Renal cortex interstitium (tissue), 11 donors: ENCODE results near the gene SORCS2. TPM values are rescaled to one million over a fixed set of nuclear protein-coding genes. Genes with fewer than 3 reads are reported as not detected.

ENCODE experiments used
- DNase-seq, 11 donors: peaks; one replicate each; pipeline ENCODE4 v3.0.0-alpha.2; 2013; ENCODE audit warnings: low read depth in 9 of 11, low spot score in 4 of 11; ENCODE audit errors: extremely low read depth in 1 of 11
- polyA plus RNA-seq, 3 donors: library from polyadenylated mRNA; unstranded; fragments of 120-200 nt; gene quantifications; one replicate each; pipeline ENCODE4 v1.2.1, GENCODE V29; 2013; ENCODE audit not compliant: insufficient read length in 3 of 3

SORCS2 gene
- polyA plus RNA-seq, 3 donors = 8.3 to 13.3 (median 9.9) TPM

DNA sequence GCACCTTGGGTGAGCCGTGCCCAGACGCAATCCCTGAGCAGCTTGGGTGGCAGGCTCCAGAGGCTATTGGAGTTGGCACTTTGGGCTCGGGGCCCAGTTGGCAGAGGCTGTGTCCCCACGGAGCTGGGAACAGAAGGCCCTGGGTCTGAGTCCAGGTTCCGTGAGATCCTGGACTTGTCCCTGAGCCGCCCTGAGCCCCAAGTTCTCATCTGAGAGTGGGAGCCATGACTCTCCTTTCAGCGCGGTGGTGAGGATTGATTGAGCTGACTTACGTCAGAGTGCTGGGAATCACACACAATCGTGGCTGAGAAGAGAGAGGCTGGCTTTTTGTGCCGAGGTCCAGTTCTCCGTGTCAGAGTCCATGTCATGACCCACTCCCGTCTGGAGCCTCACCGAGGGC lies 144.4 kb downstream of the SORCS2 start:
- DNase-seq = no peak

DNA sequence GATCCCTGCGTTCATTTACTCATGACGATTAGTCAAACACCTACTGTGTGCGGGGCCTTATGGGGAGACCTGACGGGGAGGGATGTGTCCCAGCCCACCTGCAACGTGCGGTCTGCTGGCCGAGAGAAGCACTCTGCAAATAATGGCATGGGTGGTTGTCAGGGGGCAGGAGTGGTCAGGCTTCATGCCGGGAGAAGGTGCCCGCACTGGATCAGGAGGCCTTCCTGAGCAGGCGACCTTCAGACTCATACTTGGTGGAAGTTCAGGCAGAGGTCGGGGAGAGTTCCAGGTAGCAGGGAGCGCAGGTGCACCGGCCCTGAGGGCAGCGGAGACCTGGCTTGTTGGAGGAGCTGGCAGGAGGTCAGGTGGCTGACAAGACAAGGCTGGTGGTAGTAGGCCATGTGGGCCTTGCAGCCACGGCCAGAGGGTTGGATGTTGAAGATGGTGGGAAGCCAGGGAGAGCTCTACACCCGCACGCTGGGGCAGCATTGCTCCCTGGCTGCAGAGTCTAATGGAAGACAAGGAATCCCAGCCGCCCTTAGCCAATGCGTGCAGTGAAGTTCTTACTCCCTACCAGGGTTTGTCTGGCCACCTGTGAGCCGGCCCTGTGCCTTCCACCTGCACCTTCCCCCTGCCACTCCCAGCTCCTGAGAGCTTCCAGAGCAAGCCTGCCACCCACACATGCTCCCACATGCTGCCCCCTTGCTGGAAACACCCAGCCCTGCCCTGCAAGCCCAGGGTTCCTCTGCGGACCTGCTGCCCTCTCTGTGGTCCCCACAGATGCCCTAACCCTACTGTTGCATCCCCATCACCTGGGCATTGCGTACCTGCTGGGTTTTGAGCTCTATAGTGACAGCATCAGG lies 145.1 kb downstream of the SORCS2 start:
- DNase-seq = no peak

DNA sequence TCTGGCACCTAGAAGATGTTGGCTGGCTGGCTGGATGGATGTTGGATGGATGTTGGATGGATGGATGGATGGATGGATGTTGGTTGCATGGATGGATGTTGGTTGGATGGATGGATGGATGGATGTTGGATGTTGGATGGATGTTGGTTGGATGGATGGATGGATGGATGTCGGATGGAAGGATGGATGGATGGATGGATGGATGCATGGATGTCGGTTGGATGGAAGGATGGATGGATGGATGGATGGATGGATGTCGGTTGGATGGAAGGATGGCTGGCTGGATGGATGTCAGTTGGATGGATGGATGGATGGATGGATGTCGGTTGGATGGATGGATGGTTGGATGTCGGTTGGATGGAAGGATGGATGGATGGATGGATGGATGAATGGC lies 145.7 kb downstream of the SORCS2 start:
- DNase-seq = no peak

DNA sequence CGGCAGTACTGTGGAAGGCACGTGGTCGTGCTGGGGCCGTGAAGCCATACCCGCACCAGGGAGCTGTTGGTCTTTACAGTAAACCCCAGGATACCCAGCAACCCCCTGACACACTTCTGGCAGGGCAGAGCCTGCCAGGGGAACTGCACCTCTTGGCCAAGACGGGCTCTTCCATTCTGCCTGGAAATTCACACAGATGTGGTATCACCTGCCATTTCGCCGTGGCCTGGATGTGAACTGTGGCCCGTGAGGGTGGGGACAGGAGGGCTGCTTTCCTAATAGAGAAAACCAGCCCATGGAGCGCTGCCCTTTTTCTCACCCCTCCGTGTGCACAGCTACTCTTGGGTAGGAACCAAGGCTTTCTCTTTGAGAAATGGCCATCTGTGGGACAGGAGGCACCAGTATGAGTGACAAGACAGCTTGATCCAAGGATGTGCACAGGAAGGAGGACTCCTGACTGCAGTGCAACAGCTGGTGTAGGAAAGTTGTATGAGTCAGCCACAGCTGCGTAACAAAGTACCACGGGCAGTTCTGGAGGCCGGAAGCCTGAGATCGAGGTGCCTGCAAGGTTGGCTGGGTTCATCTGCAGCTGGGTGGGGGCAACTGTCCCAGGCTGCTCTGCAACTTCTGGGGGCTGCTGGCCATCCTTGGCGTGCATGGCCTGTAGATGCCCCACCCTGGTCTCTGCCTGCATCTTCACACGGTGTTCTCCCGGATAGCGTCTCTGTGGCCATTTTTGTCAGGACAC lies 146.7 kb downstream of the SORCS2 start:
- no peak for DNase-seq

DNA sequence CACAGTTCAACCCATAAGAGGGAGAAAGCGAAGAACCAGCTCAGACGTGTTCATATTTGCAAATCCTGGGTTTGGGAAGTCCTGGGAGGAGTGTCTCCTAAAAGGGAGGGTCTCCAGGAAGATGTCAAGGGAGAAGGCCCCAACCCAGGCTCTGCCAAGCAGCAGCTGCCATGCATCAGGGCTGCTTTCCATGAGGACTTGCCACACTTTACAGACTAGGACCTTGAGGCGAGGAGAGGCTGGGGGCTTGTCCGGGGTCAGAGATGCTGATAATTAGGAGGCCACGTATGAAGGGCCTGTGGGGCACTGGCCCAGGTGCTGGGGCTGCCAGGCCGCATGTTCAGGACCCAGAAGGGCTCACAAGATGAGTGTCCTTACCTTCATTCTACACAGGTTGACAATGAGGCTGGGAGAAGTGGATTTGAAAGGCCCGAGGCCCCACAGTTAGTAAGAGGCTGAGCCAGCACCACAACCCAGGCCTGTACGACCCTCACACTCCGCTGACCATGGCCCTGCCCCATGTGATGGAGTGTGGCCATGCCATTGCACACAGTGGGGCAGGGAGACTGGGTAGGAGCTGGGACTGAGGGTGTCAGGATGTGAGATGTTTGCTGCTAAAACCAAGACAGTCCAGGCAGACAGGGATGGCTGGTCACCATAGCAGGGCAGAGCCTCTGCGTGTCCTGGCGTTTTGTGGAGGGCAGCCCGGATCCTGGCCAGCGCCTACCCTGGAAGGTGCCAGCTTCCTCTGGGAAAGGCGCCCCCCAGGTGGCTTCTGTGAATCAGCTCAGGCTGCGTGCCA lies 147.6 kb downstream of the SORCS2 start:
- no peak for DNase-seq

DNA sequence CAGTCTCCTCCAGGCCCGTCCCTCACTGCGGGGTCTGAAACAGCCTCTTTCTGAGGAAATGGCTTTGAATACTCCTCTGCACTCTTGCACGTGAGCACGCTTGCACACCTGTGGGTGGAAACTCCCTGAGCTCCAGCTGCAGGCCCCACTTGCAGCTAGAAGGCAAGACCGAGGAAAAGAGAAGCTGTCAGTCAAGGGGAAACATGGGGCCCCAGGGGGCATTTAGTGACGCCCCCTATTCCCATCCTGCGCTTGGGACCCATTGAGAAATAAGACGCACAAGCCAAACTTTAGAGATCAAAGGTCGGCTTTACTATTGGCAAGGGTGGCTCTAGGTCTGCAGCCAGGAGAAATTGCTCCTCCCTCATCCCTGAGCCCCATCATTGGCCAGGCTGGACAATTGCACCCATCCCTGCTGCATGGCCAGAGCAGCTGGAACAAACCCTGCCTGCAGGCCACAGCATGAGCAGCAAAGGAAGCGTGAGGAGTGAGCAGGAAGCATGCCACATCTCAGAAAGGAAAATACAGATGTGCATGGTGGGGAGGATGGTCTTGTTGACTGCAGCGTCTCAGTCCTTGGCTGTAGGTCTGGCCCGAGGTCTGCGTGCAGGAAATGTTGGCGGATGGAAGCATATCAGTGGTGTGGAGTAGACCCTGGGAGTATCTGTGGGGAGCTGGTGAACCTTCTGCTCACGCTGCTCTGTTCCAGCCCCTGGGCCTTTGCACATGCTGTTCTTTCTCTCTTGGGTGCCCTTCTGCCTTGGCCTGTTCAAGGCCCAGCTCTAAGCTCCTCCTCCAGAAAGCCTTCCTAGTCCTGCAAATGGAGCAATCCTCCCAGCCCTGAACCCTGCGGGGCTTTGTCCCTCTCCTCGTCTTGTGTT lies 148.5 kb downstream of the SORCS2 start:
- DNase-seq = no peak

DNA sequence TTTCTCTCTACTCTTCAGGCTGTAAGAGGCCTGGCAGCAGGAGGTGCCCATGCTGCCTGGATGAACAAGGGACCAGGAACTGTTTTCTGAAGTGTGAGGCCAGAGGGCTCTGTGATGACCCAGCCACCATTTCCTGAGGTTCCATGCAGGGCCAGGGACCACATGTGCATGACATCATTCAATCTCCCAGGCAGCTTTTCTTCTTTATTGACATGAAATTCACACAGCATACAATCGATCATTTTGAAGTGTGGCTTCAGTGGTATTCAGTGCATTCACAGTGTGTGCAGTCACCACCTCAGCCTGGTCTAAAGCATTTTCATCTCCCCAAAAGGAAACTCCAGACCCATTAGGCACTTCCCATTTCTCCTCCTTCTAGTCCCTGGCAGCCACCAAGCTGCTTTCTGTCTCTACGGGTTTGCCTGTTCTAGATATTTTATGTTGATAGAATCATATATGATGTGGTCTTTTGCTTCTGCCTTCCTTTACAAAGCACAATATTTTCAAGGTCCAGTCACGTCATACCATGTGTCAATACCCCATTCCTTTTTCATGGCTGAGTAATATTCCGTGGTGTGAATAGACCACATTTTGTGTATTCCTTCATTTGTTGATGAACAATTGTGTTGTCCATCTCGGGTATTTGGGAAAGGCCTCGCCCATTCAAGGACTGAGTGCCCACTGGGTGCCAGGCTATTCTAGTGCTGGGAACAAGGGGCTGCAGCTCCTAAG lies 149.3 kb downstream of the SORCS2 start:
- DNase-seq = no peak

DNA sequence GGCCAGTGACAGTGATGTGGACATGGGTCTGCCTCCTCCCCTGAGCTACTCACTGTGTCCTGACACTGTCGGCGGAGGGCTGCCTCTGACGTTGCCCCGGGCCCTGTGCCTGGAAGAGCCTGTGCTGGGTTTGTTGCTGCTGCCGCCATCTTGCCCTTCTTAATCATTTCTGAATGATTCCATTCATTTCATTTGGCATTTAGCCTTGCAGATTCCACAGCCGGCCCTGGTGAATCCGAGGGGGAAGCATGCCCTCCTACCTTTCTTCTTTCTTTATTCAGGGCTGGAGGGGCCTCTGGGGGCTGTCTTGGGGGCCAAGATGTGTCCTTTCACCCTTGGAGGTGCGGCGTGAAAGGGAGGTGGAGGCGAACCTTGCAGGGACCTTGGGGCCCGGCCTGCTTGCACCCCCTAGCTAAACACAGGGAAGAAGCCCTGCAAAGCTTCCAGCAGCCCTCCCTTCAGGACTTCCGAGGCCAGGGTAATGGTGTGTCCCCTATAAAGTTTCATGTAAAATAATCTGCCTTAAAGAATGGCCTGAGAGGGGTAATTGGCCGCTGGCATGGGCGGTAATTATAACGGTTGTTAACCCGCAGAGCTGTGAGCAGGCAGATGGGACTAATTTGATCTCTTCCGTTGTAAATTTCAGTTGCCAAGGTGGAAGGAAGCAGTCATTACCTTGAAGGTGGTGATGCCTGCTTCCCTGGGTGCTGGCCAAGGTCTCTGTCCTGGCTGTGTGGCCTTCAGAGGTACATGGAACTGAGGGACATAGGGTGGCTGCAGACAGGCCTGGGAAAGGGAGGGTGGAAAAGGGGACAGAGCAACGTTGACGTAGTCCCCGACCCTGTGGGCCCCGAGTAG lies 150.1 kb downstream of the SORCS2 start:
- DNase-seq = peak in 5 of 11 donors; percentile 47 to 72 (median 62)

DNA sequence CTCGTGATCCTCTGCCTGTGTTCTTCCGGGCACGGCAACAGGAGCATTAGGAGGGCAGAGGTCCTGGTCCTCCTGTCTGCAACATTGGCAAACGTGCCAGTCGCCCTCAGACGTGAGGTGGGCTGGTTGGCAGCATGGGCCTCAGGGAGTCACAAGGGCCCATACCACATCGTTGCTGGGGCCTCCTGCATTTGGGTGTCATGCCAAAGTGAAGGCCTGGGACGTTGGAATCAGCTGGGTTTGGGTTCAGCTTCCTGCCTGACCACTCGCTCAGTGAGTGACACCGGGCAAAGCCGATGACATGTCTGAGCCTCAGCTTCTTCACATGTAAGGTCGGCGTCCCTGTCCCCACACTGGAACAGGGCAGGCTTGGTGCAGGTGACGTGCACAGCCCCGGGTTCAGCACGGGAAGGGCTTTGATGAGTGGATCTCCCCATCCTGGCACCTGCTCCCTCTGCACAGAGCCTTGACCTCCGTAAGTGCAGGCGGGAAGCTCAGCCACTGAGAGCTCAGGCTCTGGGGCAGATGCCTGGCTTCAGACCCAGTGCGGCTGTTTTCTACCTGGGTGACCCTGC lies 150.8 kb downstream of the SORCS2 start:
- DNase-seq = no peak

DNA sequence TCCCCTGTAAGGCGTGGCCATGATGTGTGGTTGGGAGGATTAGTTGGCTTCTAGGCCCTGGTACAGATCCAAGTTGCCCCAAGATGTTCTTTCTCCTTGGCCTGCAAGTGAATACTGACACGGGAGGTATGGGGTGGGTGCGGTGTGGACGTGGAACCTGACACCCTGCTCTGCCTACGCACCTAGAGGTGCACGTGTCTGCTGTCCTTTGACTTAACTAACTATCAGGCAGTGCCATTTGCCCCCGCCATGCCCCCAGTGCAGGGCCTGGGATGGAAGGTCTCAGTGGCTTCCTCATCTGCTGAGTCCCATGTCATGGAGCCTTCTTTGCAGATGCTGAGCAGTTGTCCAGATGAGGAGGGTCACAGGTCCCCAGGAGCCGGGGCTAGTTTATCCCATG lies 151.6 kb downstream of the SORCS2 start:
- no peak for DNase-seq

DNA sequence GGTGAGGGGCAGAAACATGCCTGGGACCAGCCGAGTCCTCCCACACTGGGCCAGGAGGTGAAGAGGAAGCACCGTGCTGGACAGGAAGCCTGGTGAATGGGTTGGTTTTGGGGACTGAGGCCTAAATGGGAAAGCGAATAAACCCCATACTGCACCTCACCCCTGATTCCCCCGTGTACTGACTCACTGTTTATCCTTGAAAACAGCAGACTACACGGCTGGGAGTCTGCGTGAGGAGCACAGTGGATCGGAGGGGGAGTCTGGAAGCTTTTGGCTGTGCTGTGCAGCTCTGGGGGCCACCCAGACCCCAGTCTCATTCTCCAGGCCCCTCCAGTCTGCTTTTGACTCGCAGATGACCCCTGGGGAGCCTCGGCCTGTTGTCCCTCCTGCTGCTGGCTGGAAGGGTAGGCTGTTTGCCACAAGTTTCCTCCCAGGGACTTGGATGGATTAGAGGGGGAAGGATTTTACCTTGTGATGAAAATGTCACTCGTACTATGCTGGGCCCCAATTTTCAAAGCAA lies 152.4 kb downstream of the SORCS2 start:
- DNase-seq = no peak

DNA sequence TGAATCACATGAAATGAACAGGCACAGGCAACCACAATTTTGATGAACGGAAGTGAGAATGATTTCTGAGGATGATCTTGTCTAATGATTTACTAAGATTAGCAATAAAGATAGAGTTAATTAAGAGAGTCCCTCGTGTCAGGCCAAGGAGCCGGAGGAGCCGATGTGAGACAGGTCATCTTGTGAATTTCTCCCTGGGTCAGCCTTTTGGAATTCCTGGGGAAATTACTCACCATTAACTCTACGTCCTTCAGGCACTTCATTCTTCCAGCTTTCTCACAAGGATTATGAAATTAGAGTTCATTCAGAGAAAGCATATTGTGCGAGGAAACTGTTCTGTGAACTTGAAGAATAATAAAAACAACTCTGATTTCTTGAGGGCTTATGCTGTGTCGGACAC lies 155.6 kb downstream of the SORCS2 start:
- no peak for DNase-seq

DNA sequence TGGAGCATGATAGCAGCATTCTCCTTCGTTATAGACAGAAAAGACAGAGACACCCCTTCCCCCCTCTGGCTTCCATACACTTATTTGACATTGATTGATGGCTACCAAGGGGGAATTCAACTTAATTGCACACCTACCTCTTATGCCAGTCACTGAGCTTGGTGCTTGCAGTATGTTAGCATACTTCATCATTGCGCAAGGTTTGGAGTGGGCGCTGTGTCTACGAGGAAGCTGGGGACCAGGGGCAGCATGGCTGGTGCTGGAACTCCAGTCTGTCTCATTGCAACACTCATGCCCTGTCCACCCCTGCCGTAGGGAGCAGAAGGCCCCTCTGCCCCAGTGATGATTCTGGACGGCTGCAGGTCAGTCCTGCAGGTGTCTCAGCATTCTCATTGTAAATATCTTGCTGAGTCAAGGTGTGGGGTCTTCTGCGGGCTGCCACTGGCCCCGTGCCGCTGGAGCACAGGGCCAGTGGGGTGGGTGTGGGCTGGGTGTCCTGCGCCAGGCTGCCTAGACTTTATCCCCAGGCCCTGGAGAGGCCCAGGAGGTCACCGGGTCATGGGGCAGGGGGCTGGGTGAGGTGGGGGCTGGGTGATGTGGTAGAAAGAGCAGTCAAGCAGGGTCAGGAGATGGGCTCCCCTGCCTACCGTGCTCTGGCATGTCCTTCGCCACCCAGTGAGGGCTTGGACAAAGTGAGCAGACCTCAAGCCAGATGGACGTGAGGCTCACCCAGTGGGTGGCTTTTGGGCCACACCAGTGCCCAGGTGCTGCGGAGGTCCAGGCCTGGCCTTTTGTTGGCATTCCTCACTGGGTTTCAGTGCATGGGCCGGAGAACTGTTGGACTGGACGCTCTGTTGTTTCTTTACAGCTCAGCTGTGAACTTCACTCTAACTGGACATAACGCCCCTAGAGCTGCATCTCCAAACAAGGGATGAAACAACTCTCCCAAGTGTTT lies 156.9 kb downstream of the SORCS2 start:
- no peak for DNase-seq

DNA sequence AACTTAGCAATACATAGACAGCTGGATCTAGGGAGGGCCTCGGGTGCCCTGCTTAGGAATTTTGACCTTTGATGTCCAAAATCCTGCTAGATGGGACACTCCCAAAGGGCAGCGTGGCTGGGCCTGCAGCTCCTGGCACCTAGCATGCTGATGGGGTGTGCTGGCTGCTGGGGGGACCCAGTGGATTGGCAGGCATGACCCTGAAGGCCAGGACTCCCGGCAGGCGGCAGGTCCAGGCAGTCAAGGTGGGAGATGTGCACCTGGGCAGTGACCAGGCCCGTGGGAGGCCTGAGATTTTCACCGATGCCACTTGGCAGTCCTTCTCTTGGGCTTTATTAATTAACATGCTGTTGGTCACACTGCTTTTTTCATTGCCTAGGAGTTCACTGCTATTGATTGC lies 158.1 kb downstream of the SORCS2 start:
- no peak for DNase-seq

DNA sequence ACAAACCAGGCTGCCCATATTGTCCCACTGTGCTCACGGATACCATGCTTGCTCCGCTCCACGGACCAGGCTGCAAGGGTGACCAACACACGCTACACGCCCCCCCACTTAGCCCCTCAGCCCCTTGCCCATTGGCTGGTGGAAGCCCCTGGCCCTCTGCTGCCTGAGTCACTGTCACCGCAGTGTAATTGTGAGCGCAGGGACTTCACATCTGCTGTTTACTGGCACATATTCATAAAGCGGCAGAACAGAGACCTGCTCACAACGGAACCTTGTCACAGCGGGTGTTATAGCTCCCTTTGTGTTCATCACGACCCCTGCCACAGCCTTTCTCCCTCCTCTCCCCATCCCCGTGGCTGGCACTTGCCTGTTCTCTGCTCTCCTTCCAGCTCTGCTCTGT lies 158.7 kb downstream of the SORCS2 start:
- no peak for DNase-seq

DNA sequence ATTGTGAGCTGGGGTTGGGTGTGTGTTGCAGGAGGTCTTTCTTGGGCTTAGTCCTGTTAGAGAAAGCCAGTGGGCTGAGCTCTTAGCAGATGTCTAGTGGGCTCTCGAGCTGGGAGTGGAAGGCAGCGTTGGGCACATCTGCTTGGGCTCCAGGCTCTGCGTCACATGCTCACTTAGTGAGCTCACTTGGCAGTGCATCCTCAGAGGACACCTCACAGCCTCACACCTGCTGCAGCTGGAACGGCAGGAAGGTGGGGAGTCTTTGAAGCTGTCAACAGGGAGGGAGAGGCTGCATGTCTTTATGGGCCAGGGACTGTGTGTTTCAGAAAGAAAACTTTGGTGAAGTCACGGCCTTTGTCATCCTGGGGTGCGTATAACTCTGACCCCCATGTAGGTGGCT lies 160.1 kb downstream of the SORCS2 start:
- DNase-seq = no peak
